CD4-positive, alpha-beta memory T cell (primary cell): ENCODE measurements around the gene SEMA3B. TPM values are rescaled to one million over a fixed set of nuclear protein-coding genes. Genes with fewer than 3 reads are reported as not detected.

Experiments
- CTCF ChIA-PET: fragments of 350-600 bp; sonication (Branson Sonifier 250); formaldehyde crosslinking; loops from one replicate; lab custom pipeline; 2021; ENCODE audit warnings: inconsistent platforms; ENCODE audit not compliant: partially characterized antibody; lab: Charles Lee
- POLR2A ChIA-PET: fragments of 350-600 bp; sonication (Branson Sonifier 250); formaldehyde crosslinking; loops from one replicate; lab custom pipeline; 2021; ENCODE audit not compliant: partially characterized antibody; lab: Charles Lee
- DNase-seq, 5 donors: peaks; one replicate each; pipeline versions ENCODE4 v3.0.0 to v3.0.0-alpha.2; 2020 to 2022; ENCODE audit warnings: mixed read lengths in 1 of 5
- H3K27ac ChIP-seq: one replicate; pipeline ENCODE4 v1.7.0; 2013; ENCODE audit warnings: low read depth, low read length
- H3K27me3 ChIP-seq: 2 replicates; pipeline ENCODE4 v1.7.0; 2013; ENCODE audit warnings: mild to moderate bottlenecking, low read length, moderate library complexity; ENCODE audit not compliant: insufficient read depth
- H3K36me3 ChIP-seq: 2 replicates; pipeline ENCODE4 v1.7.0; 2013; ENCODE audit warnings: mild to moderate bottlenecking, low read length, moderate library complexity; ENCODE audit not compliant: insufficient read depth
- H3K4me1 ChIP-seq: 2 replicates; pipeline ENCODE4 v1.7.0; 2013; ENCODE audit warnings: mild to moderate bottlenecking, low read length, moderate library complexity; ENCODE audit not compliant: insufficient read depth
- H3K4me3 ChIP-seq, 2 donors: one replicate each; pipeline ENCODE4 v1.7.0; 2013; ENCODE audit warnings: low read length in 2 of 2, mild to moderate bottlenecking in 1 of 2
- H3K9me3 ChIP-seq, 2 donors: one replicate each; pipeline ENCODE4 v1.7.0; 2013; ENCODE audit warnings: low read length in 2 of 2, control low read depth in 1 of 2; ENCODE audit not compliant: control insufficient read depth in 1 of 2
- H3K27ac Mint-ChIP-seq, 7 donors: one replicate each; pipeline ENCODE4 v1.8.0; 2020 to 2021; ENCODE audit warnings: mixed read lengths in 7 of 7, mild to moderate bottlenecking in 6 of 7, inconsistent platforms in 3 of 7, moderate library complexity in 3 of 7
- H3K27me3 Mint-ChIP-seq, 2 donors: one replicate each; pipeline ENCODE4 v1.8.0; 2020 to 2021; ENCODE audit warnings: mixed read lengths in 2 of 2
- H3K36me3 Mint-ChIP-seq, 2 donors: one replicate each; pipeline ENCODE4 v1.8.0; 2020 to 2021; ENCODE audit warnings: mixed read lengths in 2 of 2, inconsistent platforms in 1 of 2, mild to moderate bottlenecking in 1 of 2
- H3K4me1 Mint-ChIP-seq, 4 donors: one replicate each; pipeline ENCODE4 v1.8.0; 2020 to 2021; ENCODE audit warnings: mixed read lengths in 4 of 4, mild to moderate bottlenecking in 1 of 4
- H3K4me3 Mint-ChIP-seq, 8 donors: one replicate each; pipeline ENCODE4 v1.8.0; 2020 to 2021; ENCODE audit warnings: mixed read lengths in 8 of 8, mild to moderate bottlenecking in 7 of 8, moderate library complexity in 6 of 8, inconsistent platforms in 3 of 8
- H3K9me3 Mint-ChIP-seq, 8 donors: one replicate each; pipeline ENCODE4 v1.8.0; 2020 to 2021; ENCODE audit warnings: mixed read lengths in 8 of 8, mild to moderate bottlenecking in 5 of 8, inconsistent platforms in 3 of 8, moderate library complexity in 1 of 8
- intact Hi-C: fragments of 100-400 bp; cut with micrococcal nuclease; formaldehyde crosslinking; loops from one replicate; pipeline ENCODE4 v1.15.1; 2023
- polyA plus RNA-seq, 2 donors: library from polyadenylated mRNA; unstranded; fragments of 300-500 nt; fragmentation: Illumina TruSeq; gene quantifications; one replicate each; pipeline ENCODE4 v1.2.3, GENCODE V29; 2021
- total RNA-seq, 2 experiments: library from RNA; stranded (reverse); gene quantifications; one replicate each; pipeline ENCODE4 v1.2.3, GENCODE V29; 2021

SEMA3B gene
- total RNA-seq = under 1 TPM; 0.50 to 0.87 TPM
- polyA plus RNA-seq = not detected

GRCh38 chr3:50268703-50269451 is at the start of gene SEMA3B:
SEMA3B (plus strand) TSS chr3:50269147; CDS start chr3:50269241, 94 bp downstream.
- H3K36me3 ChIP-seq = no peaks in the 10 kb centered on the region
- Mint-ChIP-seq H3K4me1 (peaks cover 3 to 14% (median 5%) of the 10 kb centered on the region in 4 donors), H3K36me3 (no peaks in the 10 kb centered on the region), H3K27me3 (peaks cover 2 to 12% of the 10 kb centered on the region in 2 donors), H3K9me3 (no peaks in the 10 kb centered on the region), H3K4me3 (no peak within 1 kb of the TSS), H3K27ac (peak within 1 kb of the TSS in 2 of 7 donors; percentile 28 to 84)
- peak in 1 of 5 donors; percentile 14 for DNase-seq
- no peak within 1 kb of the TSS for H3K4me3 ChIP-seq
- ChIA-PET POLR2A (no interaction called here), CTCF (interaction anchor here (1.3 to 7.1 kb wide), 3 partner anchors 43 to 77 kb away, joined by 5 to 36 read pairs (median 10); no protein-coding TSS in a partner anchor)
- intact Hi-C loops = no loop called here
- H3K27ac ChIP-seq = no peak within 1 kb of the TSS
- H3K27me3 ChIP-seq = peaks cover 7% of the 10 kb centered on the region
- H3K4me1 ChIP-seq = peaks cover 8% of the 10 kb centered on the region
- no peaks in the 10 kb centered on the region for H3K9me3 ChIP-seq

GRCh38 chr3:50219285-50219684 is 49.7 kb upstream of the SEMA3B start:
- Histone ChIP-seq H3K4me1 (no peaks in the 10 kb centered on the region), H3K4me3 (no peak overlapping the region), H3K27me3 (no peaks in the 10 kb centered on the region), H3K36me3 (no peaks in the 10 kb centered on the region), H3K27ac (no peak overlapping the region), H3K9me3 (no peaks in the 10 kb centered on the region)
- ChIA-PET CTCF (interaction anchor here (1.1 to 4.1 kb wide), 5 partner anchors 10 to 40 kb away, joined by 3 to 61 read pairs (median 4); partner anchors contain the start of gene GNAT1), POLR2A (interaction anchor here (1.5 kb wide), 1 partner anchor 118 kb away, joined by 3 read pairs; no protein-coding TSS in a partner anchor)
- Mint-ChIP-seq H3K9me3 (no peaks in the 10 kb centered on the region), H3K36me3 (no peaks in the 10 kb centered on the region), H3K27ac (no peak overlapping the region), H3K4me1 (peaks cover 0 to 5% (median 0%) of the 10 kb centered on the region in 4 donors), H3K27me3 (peaks cover 0 to 5% of the 10 kb centered on the region in 2 donors), H3K4me3 (no peak overlapping the region)
- intact Hi-C loops = no loop called here
- DNase-seq = no peak

- CTCF ChIA-PET = interaction anchor here (1.5 to 4.1 kb wide), 4 partner anchors 26 to 99 kb away, joined by 4 to 61 read pairs (median 7); partner anchors contain the start of gene GNAT1
- POLR2A ChIA-PET = interaction anchor here (1.5 kb wide), 1 partner anchor 117 kb away, joined by 3 read pairs; no protein-coding TSS in a partner anchor
- DNase-seq = no peak
- Mint-ChIP-seq H3K4me1 (peaks cover 0 to 5% (median under 1%) of the 10 kb centered on the region in 4 donors), H3K27ac (no peak overlapping the region), H3K4me3 (no peak overlapping the region), H3K27me3 (peaks cover 0 to 5% of the 10 kb centered on the region in 2 donors), H3K9me3 (no peaks in the 10 kb centered on the region), H3K36me3 (no peaks in the 10 kb centered on the region)
- no peaks in the 10 kb centered on the region for H3K9me3 ChIP-seq
- intact Hi-C loops = no loop called here
- no peaks in the 10 kb centered on the region for H3K4me1 ChIP-seq
- no peaks in the 10 kb centered on the region for H3K36me3 ChIP-seq
- no peaks in the 10 kb centered on the region for H3K27me3 ChIP-seq
- H3K27ac ChIP-seq = no peak overlapping the region
- H3K4me3 ChIP-seq = no peak overlapping the region
Observed at GRCh38 chr3:50220109-50220508, 48.8 kb upstream of the SEMA3B start.

- POLR2A ChIA-PET = interaction anchor here (0.6 to 1.1 kb wide), 2 partner anchors 15 to 27 kb away, joined by 3 read pairs; partner anchors contain the start of gene GNAI2
- intact Hi-C loops = no loop called here
- no peak overlapping the region for H3K27ac Mint-ChIP-seq
Observed at GRCh38 chr3:50221051-50221410, 47.9 kb upstream of the SEMA3B start.

GRCh38 chr3:50221411-50222168 is 47.4 kb upstream of the SEMA3B start:
- Mint-ChIP-seq H3K27ac (no peak overlapping the region), H3K4me3 (no peak overlapping the region), H3K36me3 (no peaks in the 10 kb centered on the region), H3K9me3 (no peaks in the 10 kb centered on the region), H3K4me1 (peaks cover 4 to 13% (median 9%) of the 10 kb centered on the region in 4 donors), H3K27me3 (peaks cover 0 to 5% of the 10 kb centered on the region in 2 donors)
- Histone ChIP-seq H3K4me1 (peaks cover 6% of the 10 kb centered on the region), H3K4me3 (no peak overlapping the region), H3K36me3 (no peaks in the 10 kb centered on the region), H3K27me3 (no peaks in the 10 kb centered on the region), H3K9me3 (no peaks in the 10 kb centered on the region), H3K27ac (no peak overlapping the region)
- intact Hi-C loops = no loop called here
- no peak for DNase-seq
- ChIA-PET CTCF (interaction anchor here (0.9 to 4.1 kb wide), 6 partner anchors 17 to 101 kb away, joined by 3 to 61 read pairs (median 6); partner anchors contain the start of gene GNAT1), POLR2A (interaction anchor here (0.6 to 1.1 kb wide), 2 partner anchors 14 to 27 kb away, joined by 3 read pairs; partner anchors contain the start of gene GNAI2)

More at GRCh38 chr3:50221051-50221410, 47.9 kb upstream of the SEMA3B start:
- Histone ChIP-seq H3K9me3 (no peaks in the 10 kb centered on the region), H3K4me1 (peaks cover under 1% of the 10 kb centered on the region), H3K4me3 (no peak overlapping the region), H3K27me3 (no peaks in the 10 kb centered on the region), H3K36me3 (no peaks in the 10 kb centered on the region), H3K27ac (no peak overlapping the region)
- no peak overlapping the region for H3K4me3 Mint-ChIP-seq
- CTCF ChIA-PET = interaction anchor here (1.4 to 4.1 kb wide), 5 partner anchors 17 to 100 kb away, joined by 4 to 61 read pairs (median 7); partner anchors contain the start of gene GNAT1
- no peaks in the 10 kb centered on the region for H3K9me3 Mint-ChIP-seq
- no peaks in the 10 kb centered on the region for H3K36me3 Mint-ChIP-seq
- no peak for DNase-seq
- peaks cover 2 to 8% (median 6%) of the 10 kb centered on the region in 4 donors for H3K4me1 Mint-ChIP-seq
- H3K27me3 Mint-ChIP-seq = peaks cover 0 to 5% of the 10 kb centered on the region in 2 donors

- Histone ChIP-seq H3K27ac (no peak overlapping the region), H3K4me1 (peaks cover 10% of the 10 kb centered on the region), H3K36me3 (no peaks in the 10 kb centered on the region), H3K4me3 (no peak overlapping the region), H3K27me3 (no peaks in the 10 kb centered on the region), H3K9me3 (no peaks in the 10 kb centered on the region)
- no peaks in the 10 kb centered on the region for H3K9me3 Mint-ChIP-seq
- H3K4me1 Mint-ChIP-seq = peaks cover 7 to 19% (median 13%) of the 10 kb centered on the region in 4 donors
- CTCF ChIA-PET = interaction anchor here (0.9 to 4.1 kb wide), 2 partner anchors 21 to 28 kb away, joined by 3 to 61 read pairs; partner anchors contain the start of gene GNAT1
- H3K36me3 Mint-ChIP-seq = peaks cover 0 to 3% of the 10 kb centered on the region in 2 donors
- DNase-seq = no peak
- H3K4me3 Mint-ChIP-seq = no peak overlapping the region
- intact Hi-C loops = no loop called here
- POLR2A ChIA-PET = no interaction called here
- no peak overlapping the region for H3K27ac Mint-ChIP-seq
- peaks cover 0 to 5% of the 10 kb centered on the region in 2 donors for H3K27me3 Mint-ChIP-seq
Observed at GRCh38 chr3:50222169-50222528, 46.8 kb upstream of the SEMA3B start.
